Sigmoid colon (tissue), 4 donors: ENCODE data around the gene DIS3L2.
"Not testable (repeated sequence)": the region's sequence is repeated elsewhere in the genome, so short reads cannot be mapped to it uniquely, and the experiment has no call there.

Source experiments
- POLR2AphosphoS5 ChIP-seq, 4 donors: sonication (generic); formaldehyde crosslinking; IDR thresholded peaks; one replicate each; pipeline ENCODE4 v1.6.1; 2017; ENCODE audit warnings: antibody characterized with exemption in 4 of 4
- TF ChIP-seq, protein P1 (sequence below), 4 experiments: fragments of 450-650 bp in 3 of 4; fragments of 200-600 bp in 1 of 4; IDR thresholded peaks; one replicate each; pipeline ENCODE4 v1.5.1; 2016 to 2019; ENCODE audit warnings: antibody characterized with exemption in 4 of 4, mild to moderate bottlenecking in 3 of 4, moderate library complexity in 2 of 4

DNA sequence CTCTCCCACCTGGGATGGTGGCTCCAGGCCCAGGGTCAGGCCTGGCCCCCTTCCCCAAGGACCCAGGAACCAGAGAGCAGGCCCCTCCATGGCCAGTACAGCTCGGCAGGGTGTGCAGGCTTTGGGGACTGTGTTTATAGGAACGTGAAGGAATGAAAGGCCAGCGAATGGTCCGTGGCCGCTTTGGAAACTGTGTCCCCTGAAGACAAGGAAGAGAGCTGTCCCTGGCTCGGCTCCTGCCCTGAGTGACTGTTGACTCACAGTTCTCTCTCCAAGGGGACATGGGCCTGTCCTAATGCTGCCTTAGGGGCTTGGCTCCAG lies 373.3 kb downstream of the DIS3L2 start:
- TF ChIP-seq POLR2AphosphoS5 (IDR thresholded peaks at IDR 0.05), result not testable (repeated sequence)
- TF ChIP-seq, protein P1, sequence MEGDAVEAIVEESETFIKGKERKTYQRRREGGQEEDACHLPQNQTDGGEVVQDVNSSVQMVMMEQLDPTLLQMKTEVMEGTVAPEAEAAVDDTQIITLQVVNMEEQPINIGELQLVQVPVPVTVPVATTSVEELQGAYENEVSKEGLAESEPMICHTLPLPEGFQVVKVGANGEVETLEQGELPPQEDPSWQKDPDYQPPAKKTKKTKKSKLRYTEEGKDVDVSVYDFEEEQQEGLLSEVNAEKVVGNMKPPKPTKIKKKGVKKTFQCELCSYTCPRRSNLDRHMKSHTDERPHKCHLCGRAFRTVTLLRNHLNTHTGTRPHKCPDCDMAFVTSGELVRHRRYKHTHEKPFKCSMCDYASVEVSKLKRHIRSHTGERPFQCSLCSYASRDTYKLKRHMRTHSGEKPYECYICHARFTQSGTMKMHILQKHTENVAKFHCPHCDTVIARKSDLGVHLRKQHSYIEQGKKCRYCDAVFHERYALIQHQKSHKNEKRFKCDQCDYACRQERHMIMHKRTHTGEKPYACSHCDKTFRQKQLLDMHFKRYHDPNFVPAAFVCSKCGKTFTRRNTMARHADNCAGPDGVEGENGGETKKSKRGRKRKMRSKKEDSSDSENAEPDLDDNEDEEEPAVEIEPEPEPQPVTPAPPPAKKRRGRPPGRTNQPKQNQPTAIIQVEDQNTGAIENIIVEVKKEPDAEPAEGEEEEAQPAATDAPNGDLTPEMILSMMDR (IDR thresholded peaks at IDR 0.05), result not testable (repeated sequence)
